ENCODE measurements around the gene PAOX. TPM values are rescaled to one million over a fixed set of nuclear protein-coding genes. Genes with fewer than 3 reads are reported as not detected.

Gene PAOX
- total and polyA plus RNA-seq, 2 of the 4 experiments (the other 2 are of a cell fraction), result 3.8 to 4.5 TPM

DNA sequence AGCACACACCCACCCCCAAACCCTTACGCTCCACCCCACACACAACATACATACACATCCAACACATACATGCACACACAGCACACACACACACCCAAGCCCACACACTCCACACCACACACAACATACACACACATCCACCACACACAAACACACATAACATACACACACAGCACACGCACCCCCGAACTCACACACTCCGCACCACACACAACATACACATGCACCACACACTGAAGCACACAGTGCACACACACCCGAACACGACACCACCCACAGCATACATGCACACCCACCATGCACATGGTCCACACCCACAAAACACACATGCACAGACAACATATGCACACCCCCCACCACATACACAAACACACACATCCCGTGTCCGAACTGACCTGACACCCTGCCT, 29.9 kb upstream of the PAOX start:
- Histone ChIP-seq H3K36me3 (ENCODE audit: control insufficient read depth, insufficient read depth, low read length) (no peaks in the 10 kb centered on the region), H2BK15ac (ENCODE audit: low read depth, low read length) (no peak overlapping the region), H2AK9ac (replicated peaks; ENCODE audit: low read depth, low read length, poor library complexity) (no peak overlapping the region), H4K91ac (ENCODE audit: insufficient read depth, low read depth, low read length) (no peak overlapping the region), H3K23ac (ENCODE audit: low read depth, low read length) (no peak overlapping the region), H3K27ac (ENCODE audit: insufficient read depth, low read length) (no peak overlapping the region), H3K9me1 (ENCODE audit: insufficient read depth, low read length) (0 out of 2 replicates have a peak, but pooled peaks cover 5% of the 10 kb centered on the region), H3K14ac (replicated peaks; ENCODE audit: low read depth, low read length) (no peak overlapping the region), H3K56ac (ENCODE audit: extremely low read depth, insufficient read depth, low read length) (no peak overlapping the region), H2BK20ac (ENCODE audit: low read depth, low read length) (no peak overlapping the region), H3K79me1 (ENCODE audit: low read depth in 1 of 2, low read length in 2 of 2) (no peaks in the 10 kb centered on the region), H3K4ac (ENCODE audit: low read depth, low read length) (no peak overlapping the region), H2BK120ac (ENCODE audit: low read depth, low read length) (no peak overlapping the region), H4K5ac (ENCODE audit: low read depth, low read length) (no peak overlapping the region), H4K20me1 (ENCODE audit: insufficient read depth, low read length) (peaks cover 3% of the 10 kb centered on the region; the same call in 1 of the 2 replicates), H3K4me2 (ENCODE audit: low read depth, low read length) (no peak overlapping the region), H2BK5ac (ENCODE audit: low read depth, low read length, poor library complexity, severe bottlenecking) (peak overlapping the region; percentile 67), H4K8ac (ENCODE audit: low read depth in 2 of 2, low read length in 2 of 2) (no peak overlapping the region), H3K9ac (ENCODE audit: low read depth, low read length) (no peak overlapping the region), H3K4me3 (ENCODE audit: insufficient read depth, low read depth, low read length) (no peak overlapping the region), H2AK5ac (ENCODE audit: low read depth, low read length) (no peak overlapping the region), H3K27me3 (ENCODE audit: control insufficient read depth, insufficient read depth, low read length) (peaks cover 12% of the 10 kb centered on the region; the same call in 1 of the 2 replicates), H2AFZ (replicated peaks; ENCODE audit: low read length, poor library complexity) (peak overlapping the region; percentile 51), H3K4me1 (ENCODE audit: control insufficient read depth, insufficient read depth, low read length) (no peaks in the 10 kb centered on the region), H3K9me3 (ENCODE audit: control insufficient read depth, insufficient read depth, low read length) (no peaks in the 10 kb centered on the region), H3K18ac (ENCODE audit: low read depth, low read length) (no peak overlapping the region)
- POLR2A ChIA-PET (ENCODE audit: unreplicated experiment), result no interaction called here
- ATAC-seq (ENCODE audit: low read depth) (no peak), DNase-seq (no peak)
- WGBS, 2 experiments (ENCODE audit: extremely low coverage in 2 of 2, insufficient read length in 1 of 2), result 87% methylated on average over 6 of the region's 8 CpGs; no CpG with 5 or more reads in 1 of the 2 experiments
- dilution Hi-C loops (cut with HindIII; ENCODE audit: low sequenced_read_pairs, unreplicated experiment) (no loop called here), intact Hi-C loops (cut with micrococcal nuclease) (no loop called here), in situ Hi-C loops (cut with MboI; ENCODE audit: low sequenced_read_pairs) (no loop called here)
- CTCF ChIA-PET, result no interaction called here
- TF ChIP-seq, protein P1, sequence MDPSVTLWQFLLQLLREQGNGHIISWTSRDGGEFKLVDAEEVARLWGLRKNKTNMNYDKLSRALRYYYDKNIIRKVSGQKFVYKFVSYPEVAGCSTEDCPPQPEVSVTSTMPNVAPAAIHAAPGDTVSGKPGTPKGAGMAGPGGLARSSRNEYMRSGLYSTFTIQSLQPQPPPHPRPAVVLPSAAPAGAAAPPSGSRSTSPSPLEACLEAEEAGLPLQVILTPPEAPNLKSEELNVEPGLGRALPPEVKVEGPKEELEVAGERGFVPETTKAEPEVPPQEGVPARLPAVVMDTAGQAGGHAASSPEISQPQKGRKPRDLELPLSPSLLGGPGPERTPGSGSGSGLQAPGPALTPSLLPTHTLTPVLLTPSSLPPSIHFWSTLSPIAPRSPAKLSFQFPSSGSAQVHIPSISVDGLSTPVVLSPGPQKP (IDR thresholded peaks at IDR 0.05; ENCODE audit: borderline replicate concordance, low read depth, low read length), result no peak
- TF ChIP-seq MXI1 (IDR thresholded peaks at IDR 0.05; ENCODE audit: borderline replicate concordance, low read depth, low read length), result no peak
- TF ChIP-seq, protein P2, sequence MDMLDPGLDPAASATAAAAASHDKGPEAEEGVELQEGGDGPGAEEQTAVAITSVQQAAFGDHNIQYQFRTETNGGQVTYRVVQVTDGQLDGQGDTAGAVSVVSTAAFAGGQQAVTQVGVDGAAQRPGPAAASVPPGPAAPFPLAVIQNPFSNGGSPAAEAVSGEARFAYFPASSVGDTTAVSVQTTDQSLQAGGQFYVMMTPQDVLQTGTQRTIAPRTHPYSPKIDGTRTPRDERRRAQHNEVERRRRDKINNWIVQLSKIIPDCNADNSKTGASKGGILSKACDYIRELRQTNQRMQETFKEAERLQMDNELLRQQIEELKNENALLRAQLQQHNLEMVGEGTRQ (IDR thresholded peaks at IDR 0.05; ENCODE audit: low read depth, low read length), result no peak
- TF ChIP-seq POLR2A (IDR thresholded peaks at IDR 0.05; ENCODE audit: low read depth, low read length), result peak; percentile 49; the same call in 1 of the 2 replicates
- no TSS peak for BruUV-seq (replicated peaks)
